GM21526 (cell line): ENCODE measurements around the gene SPG7.
"Not testable (repeated sequence)": the region's sequence is repeated elsewhere in the genome, so short reads cannot be mapped to it uniquely, and the experiment has no call there.

ENCODE experiments used
- ATAC-seq: cut with Tn5 transposase; IDR thresholded peaks from one replicate; pipeline ENCODE4 v1.9.1; 2021; ENCODE audit warnings: moderate library complexity; ENCODE audit not compliant: unreplicated experiment, low FRiP score

Gene SPG7

GRCh38 chr16:89574681-89575246 lies 66.6 kb downstream of the SPG7 start:
- no peak for ATAC-seq

GRCh38 chr16:89575247-89576152 lies 67.3 kb downstream of the SPG7 start, which contains the start of gene CPNE7:
Gene CPNE7 (plus strand): TSS chr16:89575758. CDS start chr16:89575898, 140 bp downstream.
- no peak for ATAC-seq

GRCh38 chr16:89576153-89577054 lies 68.2 kb downstream of the SPG7 start:
- no peak for ATAC-seq

DNA sequence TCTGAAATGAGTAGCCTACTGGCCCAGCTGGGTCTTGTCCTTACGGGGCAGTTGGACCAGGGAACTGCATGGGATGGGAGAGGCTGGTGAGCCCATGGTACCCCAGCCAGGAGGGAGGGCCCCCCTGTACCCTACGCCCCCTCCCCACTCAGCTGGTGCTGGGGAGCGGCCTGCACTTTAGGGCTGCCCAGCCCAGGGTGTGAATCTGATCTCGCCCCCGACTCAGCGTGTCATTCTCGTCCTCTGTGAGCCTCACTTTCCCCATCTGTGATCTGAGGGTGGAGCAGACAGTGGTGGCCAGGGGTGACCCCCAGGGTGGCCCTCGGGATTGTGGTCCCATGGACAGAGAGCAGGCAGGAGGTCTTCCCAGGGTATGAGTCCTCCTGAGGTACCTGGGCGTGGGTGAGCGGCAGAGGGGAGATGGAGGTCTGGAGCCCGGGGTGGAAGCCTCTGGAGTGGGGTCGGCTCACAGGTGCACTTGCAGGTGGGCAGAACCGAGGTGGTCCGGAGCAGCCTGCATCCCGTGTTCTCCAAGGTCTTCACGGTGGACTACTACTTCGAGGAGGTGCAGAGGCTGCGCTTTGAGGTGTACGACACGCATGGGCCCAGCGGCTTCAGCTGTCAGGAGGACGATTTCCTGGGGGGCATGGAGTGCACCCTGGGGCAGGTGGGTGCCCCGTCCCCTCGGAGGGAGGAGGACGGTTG lies 69.0 kb downstream of the SPG7 start:
- no peak for ATAC-seq

DNA sequence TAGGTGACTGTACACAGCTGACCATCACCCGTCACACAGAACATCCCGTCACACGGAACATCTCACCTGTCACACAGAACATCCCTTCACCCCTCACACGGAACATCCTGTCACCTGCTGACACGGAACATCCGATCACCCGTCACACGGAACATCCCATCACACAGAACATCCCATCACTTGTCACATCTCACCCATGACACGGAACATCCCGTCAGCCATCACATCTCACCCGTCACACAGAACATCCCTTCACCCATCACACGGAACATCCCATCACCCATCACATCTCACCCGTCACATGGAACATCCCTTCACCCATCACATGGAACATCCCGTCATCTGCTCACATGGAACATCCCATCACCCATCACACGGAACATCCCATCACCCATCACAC lies 71.1 kb downstream of the SPG7 start:
- ATAC-seq = no peak

GRCh38 chr16:89581045-89581695 lies 73.0 kb downstream of the SPG7 start:
- no peak for ATAC-seq

GRCh38 chr16:89581861-89582563 lies 73.8 kb downstream of the SPG7 start:
- ATAC-seq = no peak

- ATAC-seq = no peak
Observed at GRCh38 chr16:89582614-89583196, 74.5 kb downstream of the SPG7 start.

- ATAC-seq = no peak
Observed at GRCh38 chr16:89583197-89583894, 75.1 kb downstream of the SPG7 start.

- no peak for ATAC-seq
Observed at GRCh38 chr16:89583895-89584644, 75.9 kb downstream of the SPG7 start.

DNA sequence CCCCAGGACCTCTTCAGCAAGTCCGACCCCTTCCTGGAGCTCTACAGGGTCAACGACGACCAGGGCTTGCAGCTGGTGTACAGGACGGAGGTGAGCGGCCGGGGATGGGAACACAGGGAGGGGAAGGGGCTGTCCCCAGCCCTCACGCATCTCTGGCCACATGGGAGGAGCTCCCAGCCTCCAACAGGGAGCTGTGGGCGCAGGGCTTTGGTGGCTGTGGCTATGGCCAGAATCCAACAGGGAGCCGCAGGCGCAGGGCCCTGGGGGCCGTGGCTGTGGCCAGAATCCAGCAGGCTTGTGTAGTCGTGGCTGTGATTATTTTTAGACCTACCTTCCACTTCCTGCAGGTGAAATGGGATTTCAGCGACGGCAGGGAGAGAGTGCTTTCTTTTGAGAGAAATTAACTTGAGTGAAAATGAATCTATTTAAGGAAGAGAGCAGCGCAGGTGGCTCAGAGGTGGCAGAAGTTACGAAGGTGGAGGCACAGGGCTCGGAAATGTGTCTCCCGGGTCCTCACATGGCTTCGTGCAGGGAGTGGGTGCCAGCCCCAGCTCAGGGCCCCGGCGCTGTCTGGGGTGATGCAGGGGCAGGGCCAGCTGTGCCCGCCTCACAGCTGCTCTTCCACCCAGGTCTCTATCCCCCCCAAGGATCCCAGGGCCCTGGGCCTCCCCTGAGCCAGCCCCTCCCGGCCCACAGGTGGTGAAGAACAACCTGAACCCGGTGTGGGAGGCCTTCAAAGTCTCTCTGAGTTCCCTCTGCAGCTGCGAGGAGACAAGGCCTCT lies 76.8 kb downstream of the SPG7 start:
- no peak for ATAC-seq

DNA sequence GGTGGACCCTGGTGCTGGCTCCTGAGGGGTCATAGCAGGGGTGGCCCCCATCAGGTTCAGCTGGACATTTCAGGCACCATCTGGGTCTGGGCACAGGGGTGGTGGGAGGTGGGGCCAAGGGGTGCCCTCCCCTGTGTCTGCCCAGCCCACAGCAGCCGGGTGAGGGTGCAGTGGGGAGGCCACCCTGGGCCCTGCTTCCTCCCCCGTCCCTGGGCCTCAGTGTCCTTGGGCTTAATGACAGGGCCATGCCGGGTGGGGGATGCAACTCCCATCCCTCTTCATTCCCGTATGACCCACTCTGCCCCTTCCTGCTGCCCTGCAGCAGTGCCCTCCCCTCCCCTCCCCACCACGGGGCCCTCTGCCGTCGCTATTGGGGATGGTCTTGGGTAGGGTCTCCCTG lies 78.0 kb downstream of the SPG7 start:
- no peak for ATAC-seq

- ATAC-seq = no peak
Observed at GRCh38 chr16:89586853-89587252, 78.7 kb downstream of the SPG7 start.

- not testable (repeated sequence) for ATAC-seq
Observed at GRCh38 chr16:89587676-89588075, 79.5 kb downstream of the SPG7 start.

DNA sequence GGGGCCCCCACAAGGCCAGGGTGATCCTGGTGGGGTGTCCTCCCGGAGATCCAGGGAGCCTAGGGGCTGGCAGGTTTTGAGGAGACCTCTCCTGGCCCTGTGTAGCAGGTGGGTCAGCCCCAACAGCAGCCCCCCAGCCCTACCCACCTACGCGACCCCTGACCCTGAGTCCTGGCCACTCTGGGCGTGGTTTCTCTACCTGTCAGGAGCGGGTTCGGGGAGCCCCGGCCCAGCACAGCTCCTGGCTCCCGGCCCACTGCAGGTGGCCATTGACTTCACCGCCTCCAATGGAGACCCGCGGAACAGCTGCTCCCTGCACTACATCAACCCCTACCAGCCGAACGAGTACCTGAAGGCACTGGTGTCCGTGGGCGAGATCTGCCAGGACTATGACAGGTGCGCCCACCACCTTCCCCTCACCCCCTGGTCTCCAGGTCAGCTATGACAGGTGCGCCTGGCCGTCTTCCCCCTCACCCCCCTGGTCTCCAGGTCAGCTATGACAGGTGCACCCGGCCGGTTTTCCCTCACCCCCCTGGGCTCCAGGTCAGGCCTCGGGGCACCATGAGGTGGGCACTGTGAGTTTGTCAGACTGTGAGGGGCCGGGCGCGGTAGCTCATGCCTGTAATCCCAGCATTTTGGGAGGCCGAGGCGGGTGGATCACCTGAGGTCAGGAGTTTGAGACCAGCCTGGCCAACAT lies 80.4 kb downstream of the SPG7 start:
- ATAC-seq = no peak

GRCh38 chr16:89589241-89589926 lies 81.2 kb downstream of the SPG7 start:
- ATAC-seq = no peak
